HG03520 (cell line): ENCODE data around the gene MAT2A.
A peak's percentile ranks its signal among the peaks of the same experiment; 100 is the strongest.

Experiments
- ATAC-seq: cut with Tn5 transposase; IDR thresholded peaks from one replicate; pipeline ENCODE4 v1.9.1; 2021; ENCODE audit warnings: mild to moderate bottlenecking, moderate library complexity; ENCODE audit not compliant: unreplicated experiment

The MAT2A gene

GRCh38 chr2:85538507-85539360, at the start of gene MAT2A:
MAT2A (plus strand) TSS chr2:85539168; CDS start chr2:85539288, 120 bp downstream.
- ATAC-seq, result peak; percentile 65

GRCh38 chr2:85490861-85491755, 47.9 kb upstream of the MAT2A start:
- ATAC-seq, result no peak

- ATAC-seq, result no peak
These were observed 42.5 kb upstream of the MAT2A start for GRCh38 chr2:85496436-85496835.

GRCh38 chr2:85497944-85498630, 40.9 kb upstream of the MAT2A start:
- no peak for ATAC-seq

- no peak for ATAC-seq
These were observed 37.7 kb upstream of the MAT2A start for GRCh38 chr2:85501248-85501647.

GRCh38 chr2:85502720-85503119, 36.2 kb upstream of the MAT2A start:
- ATAC-seq, result no peak

GRCh38 chr2:85503168-85503850, 35.7 kb upstream of the MAT2A start:
- ATAC-seq, result no peak

GRCh38 chr2:85503851-85504777, 34.9 kb upstream of the MAT2A start:
- no peak for ATAC-seq

GRCh38 chr2:85504778-85505261, 34.1 kb upstream of the MAT2A start:
- no peak for ATAC-seq

- ATAC-seq, result no peak
These were observed 33.3 kb upstream of the MAT2A start for GRCh38 chr2:85505551-85506238.

- no peak for ATAC-seq
These were observed 32.2 kb upstream of the MAT2A start for GRCh38 chr2:85506768-85507181.

GRCh38 chr2:85511008-85511811, 27.8 kb upstream of the MAT2A start:
- ATAC-seq, result no peak

GRCh38 chr2:85514323-85514722, 24.6 kb upstream of the MAT2A start:
- ATAC-seq, result no peak

GRCh38 chr2:85516653-85517389, 22.1 kb upstream of the MAT2A start:
- ATAC-seq, result no peak

- no peak for ATAC-seq
These were observed 16.8 kb upstream of the MAT2A start for GRCh38 chr2:85522090-85522647.

GRCh38 chr2:85523062-85523902, 15.7 kb upstream of the MAT2A start:
- no peak for ATAC-seq
